ENCODE data around the gene LRRTM4.

LRRTM4 gene

DNA sequence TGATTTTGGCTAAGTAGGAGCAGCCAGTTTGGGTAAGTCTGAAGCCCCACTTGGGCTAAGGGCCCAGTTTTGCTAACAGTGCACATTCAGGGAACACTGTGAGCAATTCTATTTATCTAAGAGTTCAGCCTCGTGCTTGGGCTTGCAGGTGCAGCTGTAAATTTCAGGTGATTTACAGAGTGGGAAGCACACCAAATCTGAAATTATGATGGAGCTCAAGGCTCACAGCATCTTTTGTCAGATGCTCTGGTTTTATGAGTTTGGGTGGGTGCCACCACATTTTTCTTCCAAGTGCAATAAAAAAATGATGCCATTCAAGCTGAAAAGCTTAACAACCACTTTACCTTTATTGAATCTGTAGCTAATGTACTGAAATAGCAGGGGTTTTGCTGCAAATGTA lies 671.2 kb downstream of the LRRTM4 start:
- TF ChIP-seq, protein P1, sequence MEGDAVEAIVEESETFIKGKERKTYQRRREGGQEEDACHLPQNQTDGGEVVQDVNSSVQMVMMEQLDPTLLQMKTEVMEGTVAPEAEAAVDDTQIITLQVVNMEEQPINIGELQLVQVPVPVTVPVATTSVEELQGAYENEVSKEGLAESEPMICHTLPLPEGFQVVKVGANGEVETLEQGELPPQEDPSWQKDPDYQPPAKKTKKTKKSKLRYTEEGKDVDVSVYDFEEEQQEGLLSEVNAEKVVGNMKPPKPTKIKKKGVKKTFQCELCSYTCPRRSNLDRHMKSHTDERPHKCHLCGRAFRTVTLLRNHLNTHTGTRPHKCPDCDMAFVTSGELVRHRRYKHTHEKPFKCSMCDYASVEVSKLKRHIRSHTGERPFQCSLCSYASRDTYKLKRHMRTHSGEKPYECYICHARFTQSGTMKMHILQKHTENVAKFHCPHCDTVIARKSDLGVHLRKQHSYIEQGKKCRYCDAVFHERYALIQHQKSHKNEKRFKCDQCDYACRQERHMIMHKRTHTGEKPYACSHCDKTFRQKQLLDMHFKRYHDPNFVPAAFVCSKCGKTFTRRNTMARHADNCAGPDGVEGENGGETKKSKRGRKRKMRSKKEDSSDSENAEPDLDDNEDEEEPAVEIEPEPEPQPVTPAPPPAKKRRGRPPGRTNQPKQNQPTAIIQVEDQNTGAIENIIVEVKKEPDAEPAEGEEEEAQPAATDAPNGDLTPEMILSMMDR (conservative IDR thresholded peaks at IDR 0.05; ENCODE audit: low read depth, low read length): no peak
- H3K4me3 ChIP-seq (ENCODE audit: low read depth, low read length): no peak overlapping the region
- no peak for DNase-seq (ENCODE audit: low read depth)

DNA sequence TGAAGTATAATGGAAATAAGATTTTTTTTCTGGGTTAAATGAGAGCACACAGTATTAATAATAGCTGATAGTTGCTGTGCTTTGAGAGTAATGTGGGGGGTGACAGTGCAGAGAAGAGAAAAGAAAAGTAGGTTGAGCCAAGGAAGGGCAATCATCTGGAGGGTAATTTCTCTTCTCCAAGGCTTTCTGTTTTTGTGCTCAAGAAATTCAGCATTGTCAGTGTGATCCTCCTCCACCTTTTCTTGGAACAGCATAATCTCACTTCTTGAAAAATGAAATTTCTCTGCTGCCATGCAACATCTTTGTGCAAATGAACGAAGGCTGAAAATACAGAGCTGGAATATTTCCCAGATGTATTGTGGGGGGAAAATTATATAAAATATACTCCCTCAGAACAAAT lies 673.1 kb downstream of the LRRTM4 start:
- TF ChIP-seq, protein P1 (conservative IDR thresholded peaks at IDR 0.05; ENCODE audit: low read depth, low read length): no peak
- no peak overlapping the region for H3K4me3 ChIP-seq (ENCODE audit: low read depth, low read length)
- no peak for DNase-seq (ENCODE audit: low read depth)

DNA sequence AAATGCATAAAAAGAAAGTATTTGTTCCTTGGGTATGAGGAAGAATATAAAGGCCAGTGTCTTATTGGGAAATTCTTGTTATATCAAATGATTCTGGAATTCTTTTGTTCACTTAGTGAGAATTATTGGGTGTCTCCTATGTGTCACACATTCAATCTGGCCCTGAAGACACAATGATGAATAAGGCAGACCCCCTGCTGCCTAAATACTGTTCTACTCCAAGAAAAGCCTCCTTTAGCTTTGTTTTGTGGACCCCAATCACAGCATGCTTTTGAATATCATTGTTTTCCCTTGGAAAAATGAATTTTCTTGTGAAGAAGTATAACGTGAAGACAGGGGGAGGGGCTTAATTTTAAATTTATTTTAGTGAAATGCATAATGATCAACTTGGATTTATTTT lies 682.4 kb downstream of the LRRTM4 start:
- H3K4me3 ChIP-seq (ENCODE audit: low read depth, low read length): no peak overlapping the region
- DNase-seq (ENCODE audit: low read depth): no peak
- TF ChIP-seq, protein P1 (conservative IDR thresholded peaks at IDR 0.05; ENCODE audit: low read depth, low read length): no peak

DNA sequence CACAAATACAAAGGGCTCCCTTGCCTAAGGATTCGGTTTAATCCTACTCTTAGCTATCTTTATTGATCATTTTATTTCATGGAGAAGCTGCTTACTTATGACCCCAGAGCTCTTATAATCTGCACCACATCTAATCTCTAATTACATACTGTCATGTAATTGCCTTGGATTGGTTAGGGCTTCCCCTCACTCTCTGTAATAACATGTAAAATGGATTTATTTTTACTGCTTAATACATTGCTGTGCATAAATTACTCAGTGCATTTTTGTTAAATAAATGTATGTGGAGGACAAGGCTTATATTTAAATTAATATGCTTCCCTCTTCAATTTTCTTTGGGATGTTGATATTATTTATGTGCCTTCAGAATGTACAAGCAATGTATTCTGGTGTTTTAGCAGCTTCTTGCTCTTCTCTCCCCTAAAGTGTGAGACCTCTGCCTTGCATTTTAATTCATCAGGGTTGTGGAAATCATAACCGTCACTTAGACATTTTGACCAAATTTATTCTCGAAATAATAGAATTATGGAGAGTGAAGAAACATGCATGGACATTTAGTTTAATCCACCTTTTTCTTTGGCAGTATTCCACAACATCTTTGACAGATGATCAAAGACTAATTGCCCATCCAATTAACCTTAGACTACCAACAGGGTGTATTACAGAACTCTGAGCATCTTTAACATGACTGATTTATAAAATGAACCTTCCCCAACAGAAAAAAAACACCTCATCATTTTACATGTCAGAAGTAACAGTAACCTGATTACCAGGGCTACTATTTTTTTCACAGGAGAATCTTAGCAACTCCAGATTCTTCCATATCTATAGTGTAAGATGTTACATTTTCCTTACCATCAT lies 692.6 kb downstream of the LRRTM4 start:
- no peak for DNase-seq (ENCODE audit: low read depth)
- TF ChIP-seq, protein P1 (conservative IDR thresholded peaks at IDR 0.05; ENCODE audit: low read depth, low read length): no peak
- no peak overlapping the region for H3K4me3 ChIP-seq (ENCODE audit: low read depth, low read length)

DNA sequence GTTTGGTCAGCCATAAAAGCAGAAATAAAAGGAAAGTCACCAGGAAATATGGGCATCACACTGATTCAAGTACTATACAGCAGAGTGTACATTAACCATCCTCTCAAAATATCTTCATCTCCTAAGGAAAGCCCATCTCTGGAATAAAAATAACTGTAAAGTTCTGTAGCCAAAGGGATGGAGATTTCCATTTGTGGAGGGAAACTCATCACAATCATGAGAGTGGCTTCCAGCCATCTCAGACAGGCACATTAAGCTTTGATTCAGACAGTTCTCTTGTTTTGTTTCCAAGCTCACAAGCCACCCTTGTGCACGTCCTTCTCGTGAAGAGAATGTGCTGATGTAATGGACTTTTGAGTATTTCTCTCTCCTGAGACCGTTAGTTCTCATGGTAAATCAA lies 695.5 kb downstream of the LRRTM4 start:
- no peak overlapping the region for H3K4me3 ChIP-seq (ENCODE audit: low read depth, low read length)
- no peak for DNase-seq (ENCODE audit: low read depth)
- TF ChIP-seq, protein P1 (conservative IDR thresholded peaks at IDR 0.05; ENCODE audit: low read depth, low read length): no peak

DNA sequence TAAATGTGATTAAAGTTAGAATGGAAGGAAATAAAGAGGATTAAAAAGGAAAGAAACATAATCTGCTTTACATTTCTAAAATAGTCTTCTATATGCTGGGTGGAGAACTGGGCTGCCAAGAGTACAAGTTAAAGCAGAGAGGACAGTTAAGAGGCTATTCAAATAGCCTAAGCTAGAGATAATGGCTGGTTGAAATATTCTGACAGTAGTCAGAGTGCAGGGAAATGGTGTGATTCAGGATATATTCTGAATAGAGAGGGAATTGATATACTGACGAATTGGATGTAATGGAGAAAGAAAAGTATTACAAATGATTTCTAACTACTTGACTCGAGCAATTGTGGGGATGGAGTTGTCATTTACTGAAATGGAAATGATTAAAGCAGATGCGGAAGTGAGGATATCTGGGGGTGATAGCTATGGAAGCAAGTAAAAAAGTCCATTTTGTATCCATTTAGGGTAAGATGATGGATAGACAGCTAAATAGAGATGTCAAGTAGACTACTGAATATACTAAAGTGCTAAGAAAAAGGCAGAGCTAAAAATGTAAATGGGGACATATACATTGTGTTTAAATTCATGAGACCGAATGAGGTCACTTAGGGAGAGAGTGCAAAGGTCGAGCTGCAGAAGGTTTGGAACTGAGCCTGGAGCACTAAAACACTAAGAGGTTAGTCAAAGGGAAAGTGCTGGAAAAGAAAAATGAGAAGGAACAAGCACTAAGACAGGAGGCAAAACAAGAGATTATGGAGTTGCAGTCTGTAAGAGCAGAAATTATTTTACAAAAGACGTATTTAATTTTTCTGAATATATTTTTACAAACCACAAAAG lies 696.8 kb downstream of the LRRTM4 start:
- no peak overlapping the region for H3K4me3 ChIP-seq (ENCODE audit: low read depth, low read length)
- TF ChIP-seq, protein P1 (conservative IDR thresholded peaks at IDR 0.05; ENCODE audit: low read depth, low read length): no peak
- no peak for DNase-seq (ENCODE audit: low read depth)
